AG09309 (cell line): Measurements from ENCODE around the gene CAMSAP3.
A peak's percentile ranks its signal among the peaks of the same experiment; 100 is the strongest.

Experiments
- DNase-seq: peaks from one replicate; pipeline ENCODE4 v3.0.0-alpha.2; 2010; ENCODE audit warnings: low read depth
- H3K4me3 ChIP-seq: 2 replicates; pipeline ENCODE4 v1.5.1; 2011; ENCODE audit warnings: mild to moderate bottlenecking, low read depth, low read length, moderate library complexity; ENCODE audit not compliant: control insufficient read depth
- CTCF ChIP-seq: IDR thresholded peaks from 2 replicates; pipeline ENCODE4 v1.5.1; 2011; ENCODE audit warnings: mild to moderate bottlenecking, low read depth, low read length, inconsistent platforms; ENCODE audit not compliant: insufficient read depth, control insufficient read depth; ENCODE audit errors: missing control alignments

CAMSAP3 gene

GRCh38 chr19:7631577-7631976 is 35.9 kb downstream of the CAMSAP3 start:
- no peak for TF ChIP-seq CTCF
- DNase-seq = no peak
- H3K4me3 ChIP-seq = no peak overlapping the region

- DNase-seq = no peak
- H3K4me3 ChIP-seq = no peak overlapping the region
- TF ChIP-seq CTCF = no peak
Observed at GRCh38 chr19:7632340-7633203, 36.9 kb downstream of the CAMSAP3 start.

- TF ChIP-seq CTCF = no peak
- no peak for DNase-seq
- no peak within 1 kb of the TSS for H3K4me3 ChIP-seq
Observed at GRCh38 chr19:7633698-7634097, 38.0 kb downstream of the CAMSAP3 start, which contains the start of gene PCP2. PCP2 (minus strand) TSS chr19:7633719; CDS start chr19:7633457, 262 bp downstream.

- DNase-seq = no peak
- H3K4me3 ChIP-seq = no peak overlapping the region
- TF ChIP-seq CTCF = no peak
Observed at GRCh38 chr19:7635670-7636069, 40.0 kb downstream of the CAMSAP3 start.

GRCh38 chr19:7636317-7636690 is 40.6 kb downstream of the CAMSAP3 start:
- no peak overlapping the region for H3K4me3 ChIP-seq
- no peak for DNase-seq
- TF ChIP-seq CTCF = no peak

DNA sequence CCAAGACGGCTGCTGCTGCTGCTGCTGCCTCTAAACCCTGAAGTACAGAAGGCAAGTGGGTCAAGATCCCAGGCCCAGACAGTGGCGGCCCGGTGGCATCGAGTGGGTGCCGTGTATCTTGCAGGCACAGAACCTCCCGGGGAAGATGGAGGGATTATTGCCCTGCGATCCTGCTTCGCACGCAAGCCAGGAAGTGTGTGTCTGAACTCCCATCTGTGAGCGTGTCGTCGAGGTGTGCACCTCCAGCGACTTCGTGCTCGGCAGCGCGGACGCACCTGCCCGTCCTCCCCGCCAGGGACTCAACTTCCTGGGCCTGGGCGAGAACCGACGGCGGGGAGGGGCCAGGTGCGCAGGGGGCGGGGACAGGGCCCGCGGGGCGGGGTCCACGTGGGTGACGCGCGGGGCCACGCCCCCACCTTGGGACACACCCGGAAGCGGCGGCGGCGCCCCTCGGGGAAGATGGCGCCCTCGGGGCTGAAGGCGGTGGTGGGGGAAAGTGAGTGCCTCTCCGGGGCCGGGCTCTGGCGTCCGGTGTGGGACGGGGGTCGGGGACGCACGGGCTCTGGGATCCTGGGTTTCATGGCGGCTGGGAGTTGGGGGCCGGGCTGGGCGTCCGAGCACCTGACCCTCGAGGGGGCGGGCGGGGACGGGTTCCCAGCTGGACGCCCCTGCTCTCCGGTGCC is 41.2 kb downstream of the CAMSAP3 start, which contains the start of gene STXBP2:
TSS of gene STXBP2 (plus strand) at position 420 of the 683 bp plus-strand sequence. CDS start at position 460, 40 bp downstream.
- peak within 1 kb of the TSS; percentile 4 for H3K4me3 ChIP-seq
- no peak for TF ChIP-seq CTCF
- no peak for DNase-seq
